Ovary (tissue), 9 donors: ENCODE data around the gene TEX38. TPM values are rescaled to one million over a fixed set of nuclear protein-coding genes. Genes with fewer than 3 reads are reported as not detected.

Source experiments
- DNase-seq, 5 donors: peaks; one replicate each; pipeline ENCODE4 v3.0.0-alpha.2; 2019 to 2020
- H3K27ac ChIP-seq, 2 donors: fragments of 200-600 bp; one replicate each; pipeline versions ENCODE4 v1.5.1 to v1.8.0; 2019 to 2022
- H3K27me3 ChIP-seq: fragments of 200-600 bp; one replicate; pipeline ENCODE4 v1.8.0; 2022
- H3K36me3 ChIP-seq: fragments of 200-600 bp; sonication (generic); one replicate; pipeline ENCODE4 v1.5.1; 2019
- H3K4me1 ChIP-seq: one replicate; pipeline ENCODE4 v1.8.1; 2013; ENCODE audit warnings: mild to moderate bottlenecking, moderate library complexity; ENCODE audit not compliant: insufficient read depth
- H3K4me3 ChIP-seq: fragments of 200-600 bp; sonication (generic); one replicate; pipeline ENCODE4 v1.5.1; 2017
- H3K9me3 ChIP-seq, 2 donors: fragments of 200-600 bp in 1 of 2; sonication (generic) in 1 of 2; one replicate each; pipeline versions ENCODE4 v1.5.1 to v1.8.1; 2013 to 2019; ENCODE audit warnings: mild to moderate bottlenecking in 1 of 2, moderate library complexity in 1 of 2
- EP300 ChIP-seq: sonication (generic); formaldehyde crosslinking; IDR thresholded peaks from one replicate; pipeline ENCODE4 v1.6.1; 2017; ENCODE audit warnings: antibody characterized with exemption
- POLR2A ChIP-seq: fragments of 450-650 bp; IDR thresholded peaks from one replicate; pipeline ENCODE4 v1.6.1; 2017; ENCODE audit warnings: antibody characterized with exemption, mild to moderate bottlenecking, moderate library complexity
- WGBS, 3 donors: extraction: QIAGEN DNeasy Blood & Tissue Kit in 1 of 3; methylation state at CpG; one replicate each; pipeline versions ENCODE4 v1.1.5 to v1.1.7; 2013 to 2017; 5-methylcytosine and 5-hydroxymethylcytosine counted together
- intact Hi-C, 4 donors: fragments of 100-400 bp; cut with DNase I; formaldehyde crosslinking; loops; one replicate each; pipeline versions ENCODE4 v1.11.0 to v1.15.1; 2022 to 2023
- polyA plus RNA-seq, 2 donors: library from polyadenylated mRNA; stranded (reverse); fragments of 200-250 nt in 1 of 2; fragments of 350-450 nt in 1 of 2; fragmentation: Illumina TruSeq in 1 of 2; extraction: RNeasy Lipid Tissue Mini Kit (QIAGEN cat#74804) in 1 of 2; gene quantifications; one replicate each; pipeline ENCODE4 v1.2.3, GENCODE V29; 2013 to 2014
- total RNA-seq, 7 donors: library from RNA; depleted of rRNA in 2 of 7; stranded (reverse); fragments of >200 nt in 2 of 7; fragmentation: NEBNext Ultra II Directional in 3 of 7; extraction: Animal tissue kit (Norgen Biotek cat#: 25700) in 3 of 7; gene quantifications; one replicate each; pipeline versions ENCODE4 v1.1.0 to v1.2.4, GENCODE V29; 2016 to 2023
- TF ChIP-seq, protein P1 (sequence below), 3 donors: fragments of 450-650 bp in 2 of 3; fragments of 200-600 bp in 1 of 3; IDR thresholded peaks; one replicate each; pipeline versions ENCODE4 v1.5.1 to v1.8.0; 2016 to 2022; ENCODE audit warnings: antibody characterized with exemption in 3 of 3, mild to moderate bottlenecking in 1 of 3
- donor health status: DM: no; HTN: no; CAD: no; lungs with moderate emphysema.
- donor health status: DM: no; HTN: no; CAD: no.
- donor health status: Bipolar disorder and iron deficiency.
- donor health status: DM: yes; HTN: yes; CAD: no.
- donor health status: DM: no; HTN: no; CAD: no.
- donor health status: DM: yes; HTN: yes; CAD: no.

TEX38 gene
- total and polyA plus RNA-seq, 9 donors: 0.08 to 0.45 TPM; not detected in 7

DNA sequence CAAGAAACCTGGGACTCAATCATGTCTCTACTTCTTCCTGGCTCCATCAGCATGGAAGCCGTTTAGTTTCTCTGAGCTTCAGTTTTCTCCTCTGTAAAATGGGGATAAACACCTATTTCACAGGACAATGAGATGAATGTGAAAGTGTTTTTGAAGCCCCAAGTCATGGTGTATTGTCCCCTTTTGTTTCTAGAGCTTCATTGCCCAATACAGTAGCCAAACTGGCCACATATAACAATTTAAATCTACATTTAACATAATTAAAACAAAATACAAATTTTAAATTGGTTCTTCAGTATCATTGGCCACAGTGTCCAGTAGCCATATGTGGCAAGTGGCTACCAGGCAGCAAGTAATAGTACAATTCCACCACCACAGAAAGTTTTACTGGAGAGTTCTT is 49.5 kb downstream of the TEX38 start:
- no peak for DNase-seq
- 79 to 82% (median 80%) methylated on average over 1 of the region's 1 CpG for WGBS, 3 donors
- intact Hi-C loops: loop anchor here (5.0 to 10.0 kb wide), 5 partner anchors 49 to 306 kb away; partner anchors contain the start of genes MOB3C (in 1 of the 4) and TEX38 (in 1 of the 4)

DNA sequence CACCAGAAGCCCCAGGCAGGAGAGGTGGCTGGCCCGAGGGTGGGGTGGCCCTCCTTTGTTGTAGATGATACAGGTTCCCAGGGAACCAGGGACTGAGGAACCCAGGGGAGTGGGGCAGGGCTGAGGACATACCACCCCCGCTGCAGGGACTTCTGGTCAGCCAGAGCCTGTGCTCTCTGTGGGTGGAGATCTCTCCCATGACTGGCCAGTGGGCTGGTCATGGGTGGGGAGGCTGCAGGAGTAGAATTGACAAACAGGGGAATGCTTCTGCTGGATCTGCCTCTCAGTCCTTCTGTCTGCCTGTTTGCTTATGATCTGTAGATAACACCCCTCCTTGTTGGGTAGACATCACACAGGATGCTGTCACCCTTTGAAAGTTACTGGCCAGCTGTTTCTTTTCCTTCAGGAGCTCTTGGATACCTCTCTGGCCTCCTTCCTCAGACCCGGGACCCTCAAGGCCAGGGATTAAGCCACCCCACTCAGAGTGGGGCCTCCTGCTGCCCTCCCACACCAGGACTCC is 50.1 kb downstream of the TEX38 start:
- no peak for DNase-seq
- intact Hi-C loops: loop anchor here (5.0 to 10.0 kb wide), 5 partner anchors 49 to 307 kb away; partner anchors contain the start of genes MOB3C (in 1 of the 4) and TEX38 (in 1 of the 4)
- WGBS, 3 donors: 17 to 44% (median 35%) methylated on average over 3 of the region's 3 CpGs

More for the DNA sequence above, 49.5 kb downstream of the TEX38 start:
- H3K4me3 ChIP-seq: no peak overlapping the region
- no peaks in the 10 kb centered on the region for H3K9me3 ChIP-seq
- no peak overlapping the region for H3K27ac ChIP-seq
- TF ChIP-seq, protein P1, sequence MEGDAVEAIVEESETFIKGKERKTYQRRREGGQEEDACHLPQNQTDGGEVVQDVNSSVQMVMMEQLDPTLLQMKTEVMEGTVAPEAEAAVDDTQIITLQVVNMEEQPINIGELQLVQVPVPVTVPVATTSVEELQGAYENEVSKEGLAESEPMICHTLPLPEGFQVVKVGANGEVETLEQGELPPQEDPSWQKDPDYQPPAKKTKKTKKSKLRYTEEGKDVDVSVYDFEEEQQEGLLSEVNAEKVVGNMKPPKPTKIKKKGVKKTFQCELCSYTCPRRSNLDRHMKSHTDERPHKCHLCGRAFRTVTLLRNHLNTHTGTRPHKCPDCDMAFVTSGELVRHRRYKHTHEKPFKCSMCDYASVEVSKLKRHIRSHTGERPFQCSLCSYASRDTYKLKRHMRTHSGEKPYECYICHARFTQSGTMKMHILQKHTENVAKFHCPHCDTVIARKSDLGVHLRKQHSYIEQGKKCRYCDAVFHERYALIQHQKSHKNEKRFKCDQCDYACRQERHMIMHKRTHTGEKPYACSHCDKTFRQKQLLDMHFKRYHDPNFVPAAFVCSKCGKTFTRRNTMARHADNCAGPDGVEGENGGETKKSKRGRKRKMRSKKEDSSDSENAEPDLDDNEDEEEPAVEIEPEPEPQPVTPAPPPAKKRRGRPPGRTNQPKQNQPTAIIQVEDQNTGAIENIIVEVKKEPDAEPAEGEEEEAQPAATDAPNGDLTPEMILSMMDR (IDR thresholded peaks at IDR 0.05): no peak
- TF ChIP-seq EP300 (no peak), POLR2A (no peak)
- H3K36me3 ChIP-seq: no peaks in the 10 kb centered on the region
- peaks cover 6% of the 10 kb centered on the region for H3K4me1 ChIP-seq
- H3K27me3 ChIP-seq: no peaks in the 10 kb centered on the region

More for the DNA sequence above, 50.1 kb downstream of the TEX38 start:
- peaks cover 6% of the 10 kb centered on the region for H3K4me1 ChIP-seq
- H3K36me3 ChIP-seq: no peaks in the 10 kb centered on the region
- TF ChIP-seq EP300 (no peak), POLR2A (no peak)
- TF ChIP-seq, protein P1 (IDR thresholded peaks at IDR 0.05): no peak
- H3K27ac ChIP-seq: no peak overlapping the region
- no peaks in the 10 kb centered on the region for H3K9me3 ChIP-seq
- no peak overlapping the region for H3K4me3 ChIP-seq
- no peaks in the 10 kb centered on the region for H3K27me3 ChIP-seq

Other genes with a start within 250 kb of the TEX38 start
- gene DMBX1, start 182.0 kb upstream of the TEX38 start, total RNA-seq: not detected
- gene DMBX1, start 182.0 kb upstream of the TEX38 start, polyA plus RNA-seq: not detected
- under 1 TPM in 1 of 7 donors, not detected in 6; 0.08 TPM for gene KNCN, start 120.2 kb upstream of the TEX38 start, total RNA-seq
- gene KNCN, start 120.2 kb upstream of the TEX38 start, polyA plus RNA-seq: not detected
- gene MKNK1, start 67.6 kb upstream of the TEX38 start, total RNA-seq: 10 to 100 TPM; 21.0 to 39.3 (median 24.9) TPM
- 10 to 100 TPM; 21.9 to 34.0 TPM for gene MKNK1, start 67.6 kb upstream of the TEX38 start, polyA plus RNA-seq
- gene MOB3C, start 55.0 kb upstream of the TEX38 start, total RNA-seq: 10 to 100 TPM; 10.1 to 25.3 (median 19.3) TPM
- gene MOB3C, start 55.0 kb upstream of the TEX38 start, polyA plus RNA-seq: 10 to 100 TPM; 13.2 to 29.2 TPM
- gene ATPAF1, start 3.5 kb upstream of the TEX38 start, total RNA-seq: 10 to 100 TPM; 21.9 to 40.0 (median 29.3) TPM
- 10 to 100 TPM; 21.9 to 88.0 TPM for gene ATPAF1, start 3.5 kb upstream of the TEX38 start, polyA plus RNA-seq
- gene EFCAB14, start 47.3 kb downstream of the TEX38 start, total RNA-seq: 10 to 100 TPM; 48.6 to 87.8 (median 77.4) TPM
- 10 to 100 TPM; 31.7 to 99.2 TPM for gene EFCAB14, start 47.3 kb downstream of the TEX38 start, polyA plus RNA-seq
- 10 to 100 TPM in 1 of 7 donors, 1 to 10 TPM in 5, not detected in 1; 1.8 to 51.7 (median 3.8) TPM for gene CYP4B1, start 127.2 kb downstream of the TEX38 start, total RNA-seq
- gene CYP4B1, start 127.2 kb downstream of the TEX38 start, polyA plus RNA-seq: under 1 TPM; 0.38 to 0.70 TPM